ENCODE results near the gene FGL2. TPM values are rescaled to one million over a fixed set of nuclear protein-coding genes. Genes with fewer than 3 reads are reported as not detected.
"Not testable (repeated sequence)": the region's sequence is repeated elsewhere in the genome, so short reads cannot be mapped to it uniquely, and the experiment has no call there.

The FGL2 gene
- total RNA-seq, 2 experiments from 2014 or later, result 0.06 to 0.72 TPM

DNA sequence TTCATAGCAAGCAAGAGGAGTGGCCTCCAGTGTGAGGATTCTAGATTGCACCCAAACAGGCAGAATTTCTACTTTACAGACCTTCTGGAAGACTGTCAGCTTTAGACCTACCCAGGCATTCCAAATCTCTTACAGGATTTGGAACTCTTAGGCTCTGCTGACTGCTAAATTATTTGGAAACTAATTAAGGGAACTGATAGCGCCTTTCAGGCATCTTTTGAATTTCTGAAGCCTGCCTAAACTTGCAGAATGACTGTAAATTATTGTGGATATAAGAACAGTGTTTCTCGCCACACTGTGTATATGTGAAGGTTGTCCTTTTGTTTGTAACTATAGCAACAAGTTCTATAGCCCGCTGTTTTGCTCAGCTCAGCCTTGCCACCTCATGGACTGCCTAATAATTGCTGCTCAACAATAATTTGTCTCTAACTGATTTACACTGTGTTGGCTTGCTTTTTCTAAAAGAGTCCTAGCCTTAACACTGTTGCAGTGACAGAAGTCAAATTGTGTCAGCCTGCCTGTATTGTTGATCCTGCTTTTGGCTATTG lies 44.6 kb downstream of the FGL2 start:
- intact Hi-C loops (cut with micrococcal nuclease; ENCODE audit: unreplicated experiment); H4K20me1 ChIP-seq (ENCODE audit: insufficient read depth, low read length); POLR2A ChIA-PET; H3K4me2 ChIP-seq (ENCODE audit: low read length); H3K27ac ChIP-seq (ENCODE audit: low read depth, low read length, poor library complexity, severe bottlenecking); BruUV-seq (replicated peaks); DNase-seq (ENCODE audit: low spot score); H3K4me3 ChIP-seq (ENCODE audit: low read depth, low read length, poor library complexity, severe bottlenecking); H3K4me1 ChIP-seq (ENCODE audit: insufficient read depth, low read length, poor library complexity, severe bottlenecking); H3K79me2 ChIP-seq (ENCODE audit: insufficient read depth, low read depth, low read length); H2AFZ ChIP-seq (ENCODE audit: low read length); H3K9me2 ChIP-seq (ENCODE audit: insufficient read depth, low read length); H3K36me3 ChIP-seq (ENCODE audit: insufficient read depth, low read length); H3K9me3 ChIP-seq (ENCODE audit: low read length); CTCF ChIA-PET (ENCODE audit: unreplicated experiment): not testable (repeated sequence)

DNA sequence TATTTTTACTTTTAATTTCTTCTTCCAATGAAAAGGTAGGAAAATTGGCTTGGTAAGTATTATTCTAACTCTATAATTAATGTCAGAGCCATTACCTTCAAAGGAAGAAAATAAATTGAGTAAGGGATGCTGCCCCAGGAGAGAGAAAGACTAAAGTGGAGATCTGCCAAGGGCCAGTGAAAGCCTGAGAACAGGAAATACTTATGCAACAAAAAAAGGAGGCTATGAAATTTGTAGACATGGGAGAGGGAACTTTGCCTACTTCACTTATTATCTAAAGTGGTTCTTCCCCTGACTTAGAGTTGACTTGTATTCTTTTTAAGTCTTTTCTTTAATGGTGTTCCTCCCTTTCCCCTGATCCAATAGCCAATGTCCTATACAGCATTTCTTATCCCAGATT lies 47.4 kb downstream of the FGL2 start:
- H3K9me3 ChIP-seq (ENCODE audit: low read length); H3K36me3 ChIP-seq (ENCODE audit: insufficient read depth, low read length); H3K4me1 ChIP-seq (ENCODE audit: insufficient read depth, low read length, poor library complexity, severe bottlenecking); H3K4me3 ChIP-seq (ENCODE audit: low read depth, low read length, poor library complexity, severe bottlenecking); DNase-seq (ENCODE audit: low spot score); H4K20me1 ChIP-seq (ENCODE audit: insufficient read depth, low read length); intact Hi-C loops (cut with micrococcal nuclease; ENCODE audit: unreplicated experiment); POLR2A ChIA-PET; H3K9me2 ChIP-seq (ENCODE audit: insufficient read depth, low read length); H2AFZ ChIP-seq (ENCODE audit: low read length); BruUV-seq (replicated peaks); H3K4me2 ChIP-seq (ENCODE audit: low read length); H3K79me2 ChIP-seq (ENCODE audit: insufficient read depth, low read depth, low read length); CTCF ChIA-PET (ENCODE audit: unreplicated experiment); H3K27ac ChIP-seq (ENCODE audit: low read depth, low read length, poor library complexity, severe bottlenecking): not testable (repeated sequence)

Other genes starting within 250 kb of the FGL2 start
- gene SPDYE17, start 167.5 kb downstream of the FGL2 start, total RNA-seq (2014; rRNA removed; shearing (Covaris generic)), result not detected in 2 replicates
- not detected in 2 replicates for gene SPDYE17, start 167.5 kb downstream of the FGL2 start, total RNA-seq (2022)
- gene SPDYE18, start 137.3 kb downstream of the FGL2 start, total RNA-seq (2014; rRNA removed; shearing (Covaris generic)), result 0.26 TPM in 1 of 2 replicates, not detected in the other
- gene SPDYE18, start 137.3 kb downstream of the FGL2 start, total RNA-seq (2022), result 0.34 and 0.55 TPM in 2 replicates
- 3.2 and 11.2 TPM in 2 replicates for gene CCDC146, start 77.2 kb downstream of the FGL2 start, total RNA-seq (2014; rRNA removed; shearing (Covaris generic))
- gene CCDC146, start 77.2 kb downstream of the FGL2 start, total RNA-seq (2022), result 3.0 and 4.4 TPM in 2 replicates
- gene GSAP, start 216.5 kb upstream of the FGL2 start, total RNA-seq (2014; rRNA removed; shearing (Covaris generic)), result not detected in 2 replicates
- 0.55 TPM in 1 of 2 replicates, not detected in the other for gene GSAP, start 216.5 kb upstream of the FGL2 start, total RNA-seq (2022)